ENCODE measurements around the gene RBM12. TPM values are rescaled to one million over a fixed set of nuclear protein-coding genes. Genes with fewer than 3 reads are reported as not detected.

The RBM12 gene
- total and polyA plus RNA-seq, 2 experiments from 2014 or later, result 18.5 to 36.0 TPM

DNA sequence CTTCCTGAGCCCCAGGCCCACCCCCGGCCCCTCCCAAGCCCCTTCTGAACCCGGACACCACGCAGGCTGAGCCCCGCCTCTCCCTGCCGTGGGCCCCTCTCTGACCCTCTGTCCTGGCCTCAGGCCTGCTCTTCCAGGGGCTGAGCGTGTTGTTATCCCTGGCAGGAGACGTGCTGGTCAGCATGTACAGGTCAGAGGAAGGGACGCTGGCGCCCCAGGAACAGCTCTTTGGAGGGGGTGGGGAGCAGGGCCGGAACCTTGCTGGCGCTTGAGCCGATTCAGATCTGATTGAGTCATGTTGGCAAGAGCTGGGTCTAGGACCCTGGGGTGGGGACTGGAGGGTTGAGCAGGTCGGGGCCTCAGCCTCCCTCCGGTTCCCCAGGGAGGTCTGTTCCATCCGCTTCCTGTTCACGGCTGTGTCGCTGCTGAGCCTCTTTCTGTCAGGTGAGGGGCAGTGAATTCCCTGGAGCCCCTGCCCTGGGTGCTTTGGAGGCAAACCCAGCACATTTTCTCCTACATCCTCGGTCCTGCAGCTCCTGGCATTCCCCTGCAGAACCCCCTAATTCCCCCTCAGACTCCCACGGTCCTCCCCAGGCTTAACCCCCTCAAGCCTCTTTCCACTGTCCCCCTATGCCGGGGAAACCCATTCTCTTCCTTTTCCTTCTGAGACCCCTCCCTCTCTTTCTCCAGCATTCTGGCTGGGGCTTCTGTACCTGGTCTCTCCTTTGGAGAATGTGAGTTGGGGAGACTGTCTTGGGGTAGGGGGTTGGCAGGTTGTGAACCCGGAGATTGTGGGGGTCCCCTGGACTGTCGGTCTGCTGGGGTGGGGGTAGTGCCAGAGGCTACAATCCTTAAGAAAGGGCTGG lies 47.1 kb downstream of the RBM12 start:
- peak; percentile 69 for DNase-seq
- Histone ChIP-seq H3K79me2 (ENCODE audit: insufficient read depth) (no peaks in the 10 kb centered on the region), H3K27me3 (replicated peaks; ENCODE audit: insufficient read depth) (no peaks in the 10 kb centered on the region), H3K9me2 (ENCODE audit: insufficient read depth) (no peaks in the 10 kb centered on the region), H3F3A (ENCODE audit: insufficient read depth) (peaks cover 25% of the 10 kb centered on the region), H3K9ac (peak overlapping the region; percentile 69), H3K4me2 (ENCODE audit: unreplicated experiment) (peak overlapping the region; percentile 68), H3K27ac (peak overlapping the region; percentile 75), H3K36me3 (ENCODE audit: low read depth) (no peaks in the 10 kb centered on the region), H3K9me3 (ENCODE audit: low read depth) (no peaks in the 10 kb centered on the region), H3K4me3 (peak overlapping the region; percentile 72), H3K4me1 (ENCODE audit: insufficient read depth) (peaks cover 10% of the 10 kb centered on the region), H4K20me1 (ENCODE audit: insufficient read depth) (no peaks in the 10 kb centered on the region), H2AFZ (peak overlapping the region; percentile 79)
- TF ChIP-seq EZH2phosphoT487 (IDR thresholded peaks at IDR 0.05; ENCODE audit: insufficient read depth, low read depth) (no peak), EZH2 (IDR thresholded peaks at IDR 0.05; ENCODE audit: insufficient read depth, poor library complexity, severe bottlenecking) (no peak)
- in situ Hi-C loops (cut with MboI), result no loop called here
- WGBS, 2 experiments (ENCODE audit: low coverage in 1 of 2, low lambda C conversion rate in 2 of 2, missing lambda C conversion rate in 2 of 2), result 6 to 7% methylated on average over 18 to 22 of the region's 22 CpGs

DNA sequence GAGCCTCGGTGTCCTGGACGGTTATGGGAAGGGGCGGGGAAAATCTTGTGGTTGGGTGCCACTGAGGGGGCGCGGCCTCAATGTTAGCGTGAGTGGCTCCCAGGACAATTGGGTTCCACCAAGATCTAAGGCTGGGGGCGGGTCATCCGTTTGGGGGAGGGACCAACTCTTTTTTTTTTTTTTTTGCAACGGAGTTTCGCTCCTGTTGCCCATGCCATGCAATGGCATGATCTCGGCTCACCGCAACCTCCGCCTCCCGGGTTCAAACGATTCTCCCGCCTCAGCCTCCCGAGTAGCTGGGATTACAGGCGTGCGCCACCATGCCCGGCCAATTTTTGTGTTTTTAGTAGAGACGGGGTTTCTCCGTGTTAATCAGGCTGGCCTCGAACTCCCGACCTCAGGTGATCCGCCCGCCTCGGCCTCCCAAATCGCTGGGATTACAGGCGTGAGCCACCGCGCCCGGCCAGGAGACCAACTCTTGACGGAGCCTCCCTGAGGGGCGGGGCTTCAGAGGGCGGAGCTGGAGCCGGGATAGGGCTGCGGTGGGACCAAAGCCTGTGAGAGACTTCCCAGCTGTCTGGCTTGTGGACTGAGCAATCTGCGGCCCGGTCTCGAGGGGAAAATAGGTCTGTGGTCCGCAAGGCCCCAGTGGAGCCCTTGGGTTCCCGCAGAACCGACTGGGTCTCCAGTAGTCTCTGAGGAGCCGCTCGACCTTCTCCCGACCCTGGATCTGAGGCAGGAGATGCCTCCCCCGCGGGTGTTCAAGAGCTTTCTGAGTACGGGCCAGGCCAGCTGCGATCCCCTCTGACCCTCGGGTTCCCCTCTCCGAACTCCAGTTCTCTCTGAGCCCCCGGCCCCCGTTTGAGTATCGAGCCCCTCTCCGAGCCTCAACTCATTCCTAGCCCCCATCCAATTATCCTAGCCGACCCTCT lies 48.0 kb downstream of the RBM12 start:
- TF ChIP-seq EZH2 (IDR thresholded peaks at IDR 0.05; ENCODE audit: insufficient read depth, poor library complexity, severe bottlenecking) (no peak), EZH2phosphoT487 (IDR thresholded peaks at IDR 0.05; ENCODE audit: insufficient read depth, low read depth) (no peak)
- Histone ChIP-seq H3F3A (ENCODE audit: insufficient read depth) (peaks cover 21% of the 10 kb centered on the region), H3K4me3 (peak overlapping the region; percentile 72), H2AFZ (peak overlapping the region; percentile 79), H3K9me2 (ENCODE audit: insufficient read depth) (no peaks in the 10 kb centered on the region), H3K9me3 (ENCODE audit: low read depth) (no peaks in the 10 kb centered on the region), H3K79me2 (ENCODE audit: insufficient read depth) (no peaks in the 10 kb centered on the region), H3K9ac (peak overlapping the region; percentile 69), H3K4me2 (ENCODE audit: unreplicated experiment) (peak overlapping the region; percentile 68), H3K27me3 (replicated peaks; ENCODE audit: insufficient read depth) (no peaks in the 10 kb centered on the region), H3K27ac (peak overlapping the region; percentile 75), H3K36me3 (ENCODE audit: low read depth) (no peaks in the 10 kb centered on the region), H4K20me1 (ENCODE audit: insufficient read depth) (no peaks in the 10 kb centered on the region), H3K4me1 (ENCODE audit: insufficient read depth) (peaks cover 10% of the 10 kb centered on the region)
- in situ Hi-C loops (cut with MboI), result no loop called here
- WGBS, 2 experiments (ENCODE audit: low coverage in 1 of 2, low lambda C conversion rate in 2 of 2, missing lambda C conversion rate in 2 of 2), result 3 to 4% methylated on average over 44 to 56 of the region's 57 CpGs
- DNase-seq, result peak; percentile 93

DNA sequence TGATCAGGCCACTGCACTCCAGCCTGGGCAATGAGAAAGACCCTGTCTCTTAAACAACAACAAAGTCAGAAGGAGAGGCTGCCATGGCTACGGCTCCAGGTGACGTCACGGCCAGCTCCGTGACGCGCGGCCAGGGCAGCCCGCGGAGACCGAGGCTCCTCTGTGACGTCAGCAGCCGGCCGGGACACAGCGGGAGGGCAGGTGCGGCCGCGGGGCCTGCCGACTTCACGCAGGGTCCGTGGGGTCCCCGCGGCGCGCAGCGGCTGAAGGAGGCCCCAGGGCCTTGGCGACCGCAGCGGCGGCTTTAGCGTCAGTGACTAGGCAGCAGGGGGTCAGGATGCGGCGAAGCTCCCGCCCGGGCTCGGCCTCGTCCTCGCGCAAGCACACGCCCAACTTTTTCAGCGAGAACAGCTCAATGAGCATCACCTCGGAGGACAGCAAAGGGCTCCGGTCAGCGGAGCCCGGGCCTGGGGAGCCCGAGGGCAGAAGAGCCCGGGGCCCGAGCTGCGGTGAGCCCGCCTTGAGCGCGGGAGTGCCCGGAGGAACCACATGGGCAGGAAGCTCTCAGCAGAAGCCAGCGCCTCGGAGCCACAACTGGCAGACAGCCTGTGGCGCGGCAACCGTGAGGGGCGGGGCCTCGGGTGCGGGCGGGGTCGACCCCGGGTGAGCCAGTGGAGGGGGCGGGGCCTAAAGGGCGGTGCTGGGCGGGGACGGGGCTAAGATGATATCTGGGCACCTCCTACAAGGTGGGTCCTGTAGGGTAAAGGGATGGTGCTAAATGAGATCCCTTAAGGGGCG lies 48.8 kb downstream of the RBM12 start, which contains the start of gene SPAG4:
Gene SPAG4 (plus strand): TSS at position 163 of the 798 bp plus-strand sequence. CDS start 175 bp downstream, at position 338.
- Histone ChIP-seq H3K9me3 (ENCODE audit: low read depth) (no peaks in the 10 kb centered on the region), H3K36me3 (ENCODE audit: low read depth) (no peaks in the 10 kb centered on the region), H3K9me2 (ENCODE audit: insufficient read depth) (no peaks in the 10 kb centered on the region), H3K9ac (peak within 1 kb of the TSS; percentile 77), H3F3A (ENCODE audit: insufficient read depth) (peaks cover 16% of the 10 kb centered on the region), H3K27me3 (replicated peaks; ENCODE audit: insufficient read depth) (no peaks in the 10 kb centered on the region), H3K4me2 (ENCODE audit: unreplicated experiment) (peak within 1 kb of the TSS; percentile 70), H3K79me2 (ENCODE audit: insufficient read depth) (no peaks in the 10 kb centered on the region), H4K20me1 (ENCODE audit: insufficient read depth) (no peaks in the 10 kb centered on the region), H3K4me1 (ENCODE audit: insufficient read depth) (peaks cover 10% of the 10 kb centered on the region), H3K27ac (peak within 1 kb of the TSS; percentile 75), H3K4me3 (peak within 1 kb of the TSS; percentile 72), H2AFZ (peak within 1 kb of the TSS; percentile 88)
- in situ Hi-C loops (cut with MboI), result no loop called here
- peak; percentile 100 for DNase-seq
- 2 to 5% methylated on average over 53 to 54 of the region's 68 CpGs for WGBS, 2 experiments (ENCODE audit: low coverage in 1 of 2, low lambda C conversion rate in 2 of 2, missing lambda C conversion rate in 2 of 2)
- TF ChIP-seq EZH2phosphoT487 (IDR thresholded peaks at IDR 0.05; ENCODE audit: insufficient read depth, low read depth) (no peak), EZH2 (IDR thresholded peaks at IDR 0.05; ENCODE audit: insufficient read depth, poor library complexity, severe bottlenecking) (no peak)
